GM23248 (cell line): Measurements from ENCODE around the gene NACC2.

Experiments
- EZH2 ChIP-seq: fragments of 200-600 bp; sonication (generic); IDR thresholded peaks from 2 replicates; pipeline ENCODE4 v1.6.1; 2018; ENCODE audit warnings: antibody characterized with exemption, mild to moderate bottlenecking; ENCODE audit not compliant: insufficient read depth, poor library complexity, severe bottlenecking
- EZH2phosphoT487 ChIP-seq: fragments of 200-600 bp; sonication (generic); IDR thresholded peaks from 2 replicates; pipeline ENCODE4 v1.6.1; 2018; ENCODE audit warnings: antibody characterized with exemption, moderate library complexity, mild to moderate bottlenecking, low read depth; ENCODE audit not compliant: insufficient read depth

DNA sequence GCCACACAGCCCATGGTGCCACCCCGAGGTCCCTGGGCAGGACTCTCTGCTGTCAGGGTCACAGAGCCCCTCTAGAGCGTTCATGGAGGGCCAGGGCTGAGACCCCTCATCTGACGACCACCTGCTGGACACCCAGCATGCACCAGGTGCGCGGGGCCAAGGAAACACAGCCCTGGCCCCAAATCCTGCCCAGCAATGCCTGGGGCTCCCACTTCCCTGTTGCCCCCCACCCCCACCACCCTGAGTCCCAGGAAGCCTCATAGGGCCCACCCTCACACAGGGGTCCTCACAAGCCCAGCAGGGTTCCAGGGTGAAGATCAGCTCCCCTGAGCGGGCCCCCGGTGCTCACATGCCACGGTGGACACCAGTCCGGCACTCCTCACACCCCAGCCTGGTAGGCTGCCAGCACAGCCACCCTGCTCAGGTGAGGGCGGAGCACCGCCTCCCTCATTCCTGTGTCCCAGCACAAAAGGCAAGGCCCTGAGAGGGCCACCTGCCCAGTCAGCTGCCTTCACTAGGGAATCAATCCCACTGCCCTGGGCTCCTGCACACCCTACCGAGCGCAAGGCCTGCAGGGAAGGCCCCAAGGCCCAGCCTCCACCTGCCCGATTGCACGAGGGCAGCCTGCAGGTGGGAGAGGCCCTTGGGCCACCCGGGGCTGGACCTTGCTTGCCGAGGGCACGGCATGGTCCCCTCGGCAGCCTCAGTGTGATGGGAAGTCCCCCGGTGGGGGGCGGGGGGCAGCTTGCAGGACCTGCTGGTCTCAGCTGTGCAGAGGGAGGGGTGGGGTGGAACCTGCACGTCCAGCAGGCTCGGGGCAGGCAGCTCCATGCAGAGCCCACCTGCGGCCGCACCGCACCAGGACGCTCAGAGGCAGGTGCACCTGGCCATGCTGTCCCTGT is 77.5 kb downstream of the NACC2 start:
- TF ChIP-seq EZH2 (no peak), EZH2phosphoT487 (no peak)
